DMS153 treated with DMSO at 0.1 percent for 48 hours (cell line): Measurements from ENCODE around the gene DPP6.

Experiments used
- DNase-seq: peaks from one replicate; lab custom pipeline; 2025; ENCODE audit not compliant: unreplicated experiment; lab: John Stamatoyannopoulos, UW

Gene DPP6

GRCh38 chr7:154581251-154581890 lies 529.2 kb downstream of the DPP6 start:
- no peak for DNase-seq

DNA sequence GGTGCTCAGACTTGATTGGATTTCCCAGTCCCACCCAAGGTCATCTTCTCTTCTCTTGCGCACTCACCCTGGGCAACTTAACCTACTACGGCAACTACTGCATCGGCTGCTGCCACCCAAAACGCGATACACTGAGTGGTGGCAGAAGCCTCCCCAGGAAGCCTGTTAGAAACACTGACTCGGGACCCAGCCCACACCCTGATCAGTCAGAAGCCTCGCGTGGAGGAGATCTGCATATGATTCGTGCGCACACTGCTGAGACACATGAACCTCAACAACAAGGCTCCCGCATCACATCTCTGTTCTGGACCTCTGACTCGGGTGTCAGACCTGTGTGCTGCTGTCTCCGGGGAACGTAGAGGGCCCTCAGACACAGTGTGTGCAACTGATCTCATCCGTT lies 531.3 kb downstream of the DPP6 start:
- DNase-seq, result no peak

- DNase-seq, result peak; percentile 7
Observed at GRCh38 chr7:154584352-154585252, 532.4 kb downstream of the DPP6 start.

DNA sequence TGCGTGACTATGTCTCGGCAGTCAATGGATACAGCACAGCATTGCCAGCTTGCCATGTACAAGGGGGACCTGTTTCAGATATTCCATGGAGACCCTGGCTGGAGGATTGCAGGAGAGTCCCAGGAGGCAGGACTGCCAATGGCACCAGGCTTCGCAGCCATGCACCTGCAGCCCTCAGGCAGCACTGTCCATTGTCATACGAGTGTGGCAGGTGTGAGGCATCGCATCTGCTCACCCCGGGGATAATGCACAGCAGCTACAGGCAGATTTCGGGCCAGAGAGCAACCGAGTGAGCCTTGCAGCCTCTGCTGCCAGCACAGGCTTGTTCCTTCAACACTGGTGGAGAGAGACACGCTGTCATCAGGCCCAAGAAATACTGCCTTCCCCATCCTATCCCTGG lies 535.6 kb downstream of the DPP6 start:
- DNase-seq, result no peak

- DNase-seq, result no peak
Observed at GRCh38 chr7:154591544-154591943, 539.3 kb downstream of the DPP6 start.

DNA sequence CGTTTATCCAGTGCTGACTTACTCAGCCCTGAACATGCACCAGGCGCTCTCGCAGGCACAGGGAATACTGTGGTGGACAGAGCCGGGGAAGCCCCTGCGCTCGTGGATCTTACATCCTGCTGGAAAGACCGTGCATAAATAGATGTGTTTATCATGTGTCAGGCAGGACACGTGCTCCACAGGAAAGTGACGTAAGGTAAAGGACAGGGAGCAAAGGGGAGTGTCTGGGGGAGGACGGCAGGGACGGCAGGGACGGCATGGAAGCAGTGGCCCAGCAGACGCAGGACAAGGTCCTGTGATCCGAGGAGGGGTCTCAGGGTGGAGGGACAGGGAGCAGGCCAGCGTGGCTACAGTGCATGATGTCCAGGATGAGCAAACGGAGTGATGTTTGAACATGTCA lies 540.2 kb downstream of the DPP6 start:
- no peak for DNase-seq

- DNase-seq, result no peak
Observed at GRCh38 chr7:154598396-154598795, 546.2 kb downstream of the DPP6 start.

GRCh38 chr7:154598864-154599263 lies 546.7 kb downstream of the DPP6 start:
- no peak for DNase-seq

DNA sequence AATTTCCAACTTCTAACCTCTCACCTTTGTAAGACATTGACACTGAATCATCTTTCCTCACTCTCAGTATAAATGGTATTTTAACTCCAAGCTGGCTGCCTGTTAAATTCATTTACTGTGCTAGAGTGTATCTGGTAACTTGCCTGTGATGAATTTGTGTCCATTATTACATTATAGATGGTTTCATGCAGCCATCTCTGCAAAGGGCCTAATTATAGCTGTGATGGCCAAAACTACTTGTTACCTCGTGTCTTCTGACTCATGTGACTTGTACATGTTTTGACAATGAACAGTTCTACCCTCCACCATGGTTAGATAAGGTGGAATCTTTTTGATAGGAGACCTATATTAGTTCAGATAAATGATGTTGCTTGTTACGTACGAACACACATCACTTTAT lies 558.7 kb downstream of the DPP6 start:
- DNase-seq, result no peak

DNA sequence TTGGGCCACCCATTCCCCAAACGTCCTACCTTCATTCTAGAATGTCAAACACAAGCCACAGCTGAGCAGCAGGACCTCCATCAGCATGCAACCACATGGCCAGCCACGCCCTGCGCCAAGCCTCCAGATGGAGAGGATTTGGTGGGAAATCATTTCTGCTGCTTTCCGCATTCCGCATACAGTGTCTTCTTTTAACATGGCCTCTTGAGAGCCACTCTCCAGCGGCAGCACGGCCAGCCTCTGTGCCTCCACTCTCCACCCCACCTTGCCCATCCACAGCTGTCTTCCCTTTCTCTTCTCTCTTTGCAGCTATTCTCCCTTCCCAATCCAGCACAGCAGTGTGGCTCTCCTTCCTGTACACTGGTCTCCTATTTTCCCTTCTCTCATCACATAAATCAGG lies 561.6 kb downstream of the DPP6 start:
- no peak for DNase-seq

DNA sequence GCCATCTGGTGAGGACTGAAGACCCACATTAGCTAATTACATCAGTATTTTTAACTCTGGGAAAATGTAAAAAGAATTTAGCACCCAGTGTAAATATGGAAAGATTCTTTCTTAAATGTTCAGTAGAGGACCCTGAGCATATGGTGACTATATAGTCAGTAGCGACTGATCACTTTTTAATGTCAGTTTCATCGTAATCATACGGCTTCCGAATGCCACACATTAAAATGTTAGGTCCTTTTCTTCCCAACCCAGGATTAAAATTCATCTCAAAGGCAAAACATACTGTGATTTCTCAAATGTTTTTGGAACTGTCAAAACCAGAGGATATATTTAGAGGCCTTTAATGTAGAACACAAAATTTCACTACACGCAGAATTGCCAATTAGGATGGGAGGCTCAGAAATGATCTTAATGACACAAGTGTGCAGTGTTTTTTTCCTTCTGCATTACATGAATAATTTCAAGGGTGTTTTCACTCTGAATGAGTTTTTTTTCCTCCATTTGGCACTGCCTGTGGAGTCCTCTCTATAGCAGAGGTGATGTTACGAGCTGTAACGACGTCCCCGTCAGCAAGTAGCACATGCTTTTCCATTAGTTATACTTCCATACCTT lies 568.0 kb downstream of the DPP6 start:
- no peak for DNase-seq

GRCh38 chr7:154623399-154623798 lies 571.2 kb downstream of the DPP6 start:
- no peak for DNase-seq

- no peak for DNase-seq
Observed at GRCh38 chr7:154627646-154628290, 575.6 kb downstream of the DPP6 start.

- DNase-seq, result no peak
Observed at GRCh38 chr7:154628556-154628955, 576.4 kb downstream of the DPP6 start.

- DNase-seq, result no peak
Observed at GRCh38 chr7:154631162-154631561, 579.0 kb downstream of the DPP6 start.

GRCh38 chr7:154633641-154634040 lies 581.4 kb downstream of the DPP6 start:
- DNase-seq, result no peak

DNA sequence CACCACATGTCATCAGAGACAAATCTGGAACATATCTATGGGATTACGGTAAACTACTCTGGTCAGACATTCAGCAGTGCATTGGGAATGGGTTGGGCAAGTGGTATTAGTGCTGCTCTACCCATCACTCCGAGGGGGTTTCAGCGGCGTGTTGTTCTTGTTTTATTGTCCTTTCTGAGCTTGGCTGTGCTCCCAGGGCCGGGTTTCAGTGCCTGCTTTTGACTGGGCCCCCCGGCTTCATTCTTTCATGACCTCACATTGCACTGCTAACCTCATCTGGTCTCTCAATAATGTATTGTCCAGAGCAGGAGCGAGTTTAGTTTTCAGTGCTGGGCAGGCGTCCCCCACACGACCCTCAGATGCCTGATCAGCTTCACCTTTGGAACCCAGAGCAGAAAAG lies 586.1 kb downstream of the DPP6 start:
- no peak for DNase-seq

- DNase-seq, result no peak
Observed at GRCh38 chr7:154640266-154640865, 588.2 kb downstream of the DPP6 start.

DNA sequence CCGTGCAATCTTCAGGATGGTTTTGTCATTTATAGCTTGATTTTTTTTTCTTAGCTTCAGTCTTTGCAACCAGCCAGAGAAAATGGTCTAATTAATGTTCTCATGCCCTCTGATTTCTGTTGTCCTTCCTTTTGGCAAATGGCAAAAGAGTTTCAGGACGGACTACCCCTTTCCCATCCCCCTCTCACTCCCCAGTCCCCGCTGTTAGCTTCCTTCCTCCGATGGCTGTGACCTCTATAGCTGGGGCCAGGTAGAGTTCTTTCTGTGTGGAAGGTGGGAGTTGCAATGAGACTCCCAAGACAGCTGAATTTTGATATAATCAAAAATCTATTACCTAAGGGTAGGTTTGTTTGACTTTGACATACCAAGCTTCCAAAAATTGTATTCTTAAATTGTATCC lies 588.7 kb downstream of the DPP6 start:
- DNase-seq, result no peak

- no peak for DNase-seq
Observed at GRCh38 chr7:154644366-154644765, 592.2 kb downstream of the DPP6 start.
